ENCODE measurements around the gene KCNH1.

KCNH1 gene

DNA sequence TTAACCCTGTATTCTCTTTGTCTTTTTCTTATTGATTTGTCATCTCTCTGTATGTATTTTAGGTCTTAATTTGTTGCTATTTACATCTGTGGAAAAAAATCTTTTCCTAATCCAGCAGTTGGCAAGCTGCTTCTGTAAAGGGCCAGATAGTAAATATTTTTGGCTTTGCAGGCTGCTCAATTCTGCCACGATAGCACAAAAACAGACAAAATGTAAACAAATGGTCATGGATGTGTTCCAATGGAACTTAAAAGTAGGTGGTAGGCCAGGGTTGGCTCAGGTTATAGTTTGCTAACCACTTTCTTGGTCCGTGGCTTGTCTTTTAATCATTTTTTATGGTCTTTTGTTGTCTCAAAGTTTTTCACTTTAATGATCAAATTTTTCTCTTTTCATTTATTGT lies 433.4 kb downstream of the KCNH1 start:
- Histone ChIP-seq H2BK5ac (ENCODE audit: low read length) (no peak overlapping the region), H4K91ac (ENCODE audit: low read depth, low read length, poor library complexity) (no peak overlapping the region), H3K23ac (ENCODE audit: low read depth, low read length, poor library complexity) (no peak overlapping the region), H2AFZ (ENCODE audit: low read length) (no peak overlapping the region), H3K18ac (ENCODE audit: low read length) (no peak overlapping the region), H2BK120ac (ENCODE audit: low read depth, low read length) (no peak overlapping the region), H3K36me3 (replicated peaks in 1 of 2; ENCODE audit: control insufficient read depth in 2 of 2, insufficient read depth in 2 of 2, low read length in 2 of 2) (no peaks in the 10 kb centered on the region), H3K14ac (ENCODE audit: low read length) (no peak overlapping the region), H3K27me3 (ENCODE audit: control insufficient read depth in 3 of 3, insufficient read depth in 3 of 3, low read depth in 1 of 3, low read length in 3 of 3) (no peaks in the 10 kb centered on the region), H3K79me1 (ENCODE audit: low read depth, low read length) (no peaks in the 10 kb centered on the region), H3K4me2 (ENCODE audit: insufficient read depth, low read length, poor library complexity, severe bottlenecking) (no peak overlapping the region), H2BK15ac (ENCODE audit: low read length) (no peak overlapping the region), H3K4me3 (ENCODE audit: low read length in 2 of 2) (no peak overlapping the region), H2AK5ac (ENCODE audit: low read depth, low read length) (no peak overlapping the region), H4K8ac (ENCODE audit: low read depth, low read length) (no peak overlapping the region), H3K4me1 (ENCODE audit: control insufficient read depth in 2 of 2, insufficient read depth in 1 of 2, low read depth in 1 of 2, low read length in 2 of 2) (peaks cover 4 to 6% of the 10 kb centered on the region in 2 donors), H3K4ac (ENCODE audit: low read length) (no peak overlapping the region), H3K9me3 (replicated peaks in 1 of 2; ENCODE audit: control insufficient read depth in 2 of 2, insufficient read depth in 1 of 2, low read depth in 1 of 2, low read length in 2 of 2) (no peaks in the 10 kb centered on the region), H3K9ac (ENCODE audit: low read depth, low read length, poor library complexity) (no peak overlapping the region), H3K27ac (replicated peaks; ENCODE audit: low read length) (no peak overlapping the region), H2BK12ac (ENCODE audit: low read length) (no peak overlapping the region)
- no CpG with 5 or more reads among the region's 2 CpGs for WGBS, 2 donors (ENCODE audit: extremely low coverage in 2 of 2, insufficient read length in 2 of 2, insufficient replicate concordance in 1 of 2)
- no peak for DNase-seq (ENCODE audit: low spot score)

- Histone ChIP-seq H2BK120ac (ENCODE audit: low read depth, low read length) (no peak overlapping the region), H2AFZ (ENCODE audit: low read length) (no peak overlapping the region), H3K9ac (ENCODE audit: low read depth, low read length, poor library complexity) (no peak overlapping the region), H3K36me3 (replicated peaks in 1 of 2; ENCODE audit: control insufficient read depth in 2 of 2, insufficient read depth in 2 of 2, low read length in 2 of 2) (no peaks in the 10 kb centered on the region), H4K91ac (ENCODE audit: low read depth, low read length, poor library complexity) (no peak overlapping the region), H3K23ac (ENCODE audit: low read depth, low read length, poor library complexity) (no peak overlapping the region), H2BK12ac (ENCODE audit: low read length) (no peak overlapping the region), H3K27ac (replicated peaks; ENCODE audit: low read length) (no peak overlapping the region), H3K9me3 (replicated peaks in 1 of 2; ENCODE audit: control insufficient read depth in 2 of 2, insufficient read depth in 1 of 2, low read depth in 1 of 2, low read length in 2 of 2) (no peaks in the 10 kb centered on the region), H3K4ac (ENCODE audit: low read length) (no peak overlapping the region), H3K4me1 (ENCODE audit: control insufficient read depth in 2 of 2, insufficient read depth in 1 of 2, low read depth in 1 of 2, low read length in 2 of 2) (peaks cover 4 to 6% of the 10 kb centered on the region in 2 donors), H2BK15ac (ENCODE audit: low read length) (no peak overlapping the region), H3K27me3 (ENCODE audit: control insufficient read depth in 3 of 3, insufficient read depth in 3 of 3, low read depth in 1 of 3, low read length in 3 of 3) (no peaks in the 10 kb centered on the region), H2BK5ac (ENCODE audit: low read length) (no peak overlapping the region), H3K4me2 (ENCODE audit: insufficient read depth, low read length, poor library complexity, severe bottlenecking) (no peak overlapping the region), H4K8ac (ENCODE audit: low read depth, low read length) (no peak overlapping the region), H2AK5ac (ENCODE audit: low read depth, low read length) (no peak overlapping the region), H3K18ac (ENCODE audit: low read length) (no peak overlapping the region), H3K79me1 (ENCODE audit: low read depth, low read length) (no peaks in the 10 kb centered on the region), H3K14ac (ENCODE audit: low read length) (no peak overlapping the region), H3K4me3 (ENCODE audit: low read length in 2 of 2) (no peak overlapping the region)
- no CpG with 5 or more reads among the region's 1 CpG for WGBS, 2 donors (ENCODE audit: extremely low coverage in 2 of 2, insufficient read length in 2 of 2, insufficient replicate concordance in 1 of 2)
- no peak for DNase-seq (ENCODE audit: low spot score)
Observed at GRCh38 chr1:210700083-210700482, 433.9 kb downstream of the KCNH1 start.

GRCh38 chr1:210698661-210699060 lies 435.3 kb downstream of the KCNH1 start:
- no peak overlapping the region for H3K9ac ChIP-seq (ENCODE audit: low read depth, low read length, poor library complexity)
- no peaks in the 10 kb centered on the region for H3K79me1 ChIP-seq (ENCODE audit: low read depth, low read length)
- H3K18ac ChIP-seq (ENCODE audit: low read length): no peak overlapping the region
- H2BK5ac ChIP-seq (ENCODE audit: low read length): no peak overlapping the region
- H4K8ac ChIP-seq (ENCODE audit: low read depth, low read length): no peak overlapping the region
- no peaks in the 10 kb centered on the region for H3K36me3 ChIP-seq (replicated peaks in 1 of 2; ENCODE audit: control insufficient read depth in 2 of 2, insufficient read depth in 2 of 2, low read length in 2 of 2)
- no peak overlapping the region for H3K4me3 ChIP-seq (ENCODE audit: low read length in 2 of 2)
- H3K4me1 ChIP-seq (ENCODE audit: control insufficient read depth in 2 of 2, insufficient read depth in 1 of 2, low read depth in 1 of 2, low read length in 2 of 2): peaks cover 2 to 6% of the 10 kb centered on the region in 2 donors
- DNase-seq (ENCODE audit: low spot score): no peak
- H3K14ac ChIP-seq (ENCODE audit: low read length): no peak overlapping the region
- H2BK12ac ChIP-seq (ENCODE audit: low read length): no peak overlapping the region
- no peak overlapping the region for H2AFZ ChIP-seq (ENCODE audit: low read length)
- no peak overlapping the region for H3K4me2 ChIP-seq (ENCODE audit: insufficient read depth, low read length, poor library complexity, severe bottlenecking)
- no CpG with 5 or more reads among the region's 5 CpGs for WGBS, 2 donors (ENCODE audit: extremely low coverage in 2 of 2, insufficient read length in 2 of 2, insufficient replicate concordance in 1 of 2)
- no peak overlapping the region for H4K91ac ChIP-seq (ENCODE audit: low read depth, low read length, poor library complexity)
- no peak overlapping the region for H2BK15ac ChIP-seq (ENCODE audit: low read length)
- no peak overlapping the region for H3K4ac ChIP-seq (ENCODE audit: low read length)
- H2BK120ac ChIP-seq (ENCODE audit: low read depth, low read length): no peak overlapping the region
- no peaks in the 10 kb centered on the region for H3K9me3 ChIP-seq (replicated peaks in 1 of 2; ENCODE audit: control insufficient read depth in 2 of 2, insufficient read depth in 1 of 2, low read depth in 1 of 2, low read length in 2 of 2)
- no peaks in the 10 kb centered on the region for H3K27me3 ChIP-seq (ENCODE audit: control insufficient read depth in 3 of 3, insufficient read depth in 3 of 3, low read depth in 1 of 3, low read length in 3 of 3)
- H3K27ac ChIP-seq (replicated peaks; ENCODE audit: low read length): no peak overlapping the region
- no peak overlapping the region for H3K23ac ChIP-seq (ENCODE audit: low read depth, low read length, poor library complexity)
- H2AK5ac ChIP-seq (ENCODE audit: low read depth, low read length): no peak overlapping the region

DNA sequence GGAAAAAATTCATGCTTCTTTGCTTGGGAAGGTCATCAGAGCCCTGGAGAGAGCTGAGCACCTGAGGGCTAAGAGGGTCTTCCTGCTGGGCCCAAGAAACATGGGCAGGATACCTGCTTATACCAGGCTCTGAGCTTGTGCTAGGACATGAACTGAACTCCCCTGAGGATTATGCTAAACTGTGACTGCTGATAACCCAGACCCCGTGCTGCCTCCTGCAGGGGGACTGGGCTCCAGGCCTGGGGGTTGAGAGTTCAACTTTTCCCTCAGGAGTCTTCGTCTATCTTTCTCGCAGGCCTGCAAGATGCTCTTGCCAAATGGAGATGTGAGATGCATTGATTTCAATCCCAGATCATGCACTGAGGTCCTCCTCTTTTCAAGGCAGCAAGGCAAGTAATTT lies 436.8 kb downstream of the KCNH1 start:
- Histone ChIP-seq H2BK12ac (ENCODE audit: low read length) (no peak overlapping the region), H2AFZ (ENCODE audit: low read length) (no peak overlapping the region), H2BK120ac (ENCODE audit: low read depth, low read length) (no peak overlapping the region), H3K4me2 (ENCODE audit: insufficient read depth, low read length, poor library complexity, severe bottlenecking) (no peak overlapping the region), H3K27me3 (ENCODE audit: control insufficient read depth in 3 of 3, insufficient read depth in 3 of 3, low read depth in 1 of 3, low read length in 3 of 3) (no peaks in the 10 kb centered on the region), H4K8ac (ENCODE audit: low read depth, low read length) (no peak overlapping the region), H3K9me3 (replicated peaks in 1 of 2; ENCODE audit: control insufficient read depth in 2 of 2, insufficient read depth in 1 of 2, low read depth in 1 of 2, low read length in 2 of 2) (no peaks in the 10 kb centered on the region), H3K36me3 (replicated peaks in 1 of 2; ENCODE audit: control insufficient read depth in 2 of 2, insufficient read depth in 2 of 2, low read length in 2 of 2) (no peaks in the 10 kb centered on the region), H3K23ac (ENCODE audit: low read depth, low read length, poor library complexity) (no peak overlapping the region), H3K4ac (ENCODE audit: low read length) (no peak overlapping the region), H2AK5ac (ENCODE audit: low read depth, low read length) (no peak overlapping the region), H3K14ac (ENCODE audit: low read length) (no peak overlapping the region), H3K27ac (replicated peaks; ENCODE audit: low read length) (no peak overlapping the region), H4K91ac (ENCODE audit: low read depth, low read length, poor library complexity) (no peak overlapping the region), H2BK15ac (ENCODE audit: low read length) (no peak overlapping the region), H2BK5ac (ENCODE audit: low read length) (no peak overlapping the region), H3K4me1 (ENCODE audit: control insufficient read depth in 2 of 2, insufficient read depth in 1 of 2, low read depth in 1 of 2, low read length in 2 of 2) (peaks cover 2 to 6% of the 10 kb centered on the region in 2 donors), H3K4me3 (ENCODE audit: low read length in 2 of 2) (no peak overlapping the region), H3K18ac (ENCODE audit: low read length) (no peak overlapping the region), H3K79me1 (ENCODE audit: low read depth, low read length) (no peaks in the 10 kb centered on the region), H3K9ac (ENCODE audit: low read depth, low read length, poor library complexity) (no peak overlapping the region)
- DNase-seq (ENCODE audit: low spot score): no peak
- WGBS, 2 donors (ENCODE audit: extremely low coverage in 2 of 2, insufficient read length in 2 of 2, insufficient replicate concordance in 1 of 2): no CpG with 5 or more reads among the region's 3 CpGs

Measured in neuronal stem cell (in vitro differentiated cells).